OCI-M2 (cell line): ENCODE results near the gene CENPE.

Experiments
- DNase-seq: peaks from one replicate; lab custom pipeline; 2025; ENCODE audit not compliant: unreplicated experiment; lab: John Stamatoyannopoulos, UW

CENPE gene

DNA sequence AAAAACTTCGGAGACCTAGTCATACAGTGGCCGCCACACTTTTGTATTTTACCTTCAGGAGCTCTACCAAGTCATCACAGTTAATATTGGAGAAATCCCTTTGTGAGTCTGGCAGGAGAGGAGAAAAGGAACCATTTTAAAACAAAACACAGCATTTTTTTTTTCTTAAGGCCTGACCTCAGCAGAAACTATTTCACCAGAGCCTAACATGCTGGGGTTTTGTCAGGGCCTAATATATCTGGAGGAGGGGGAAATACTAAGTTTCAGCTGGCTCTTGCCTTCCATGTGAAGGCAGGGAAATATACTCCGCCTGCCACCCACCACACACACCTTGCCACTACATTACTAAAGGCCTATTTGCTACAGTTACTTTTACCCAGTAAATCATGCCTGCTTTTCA is 72.0 kb downstream of the CENPE start:
- no peak for DNase-seq

DNA sequence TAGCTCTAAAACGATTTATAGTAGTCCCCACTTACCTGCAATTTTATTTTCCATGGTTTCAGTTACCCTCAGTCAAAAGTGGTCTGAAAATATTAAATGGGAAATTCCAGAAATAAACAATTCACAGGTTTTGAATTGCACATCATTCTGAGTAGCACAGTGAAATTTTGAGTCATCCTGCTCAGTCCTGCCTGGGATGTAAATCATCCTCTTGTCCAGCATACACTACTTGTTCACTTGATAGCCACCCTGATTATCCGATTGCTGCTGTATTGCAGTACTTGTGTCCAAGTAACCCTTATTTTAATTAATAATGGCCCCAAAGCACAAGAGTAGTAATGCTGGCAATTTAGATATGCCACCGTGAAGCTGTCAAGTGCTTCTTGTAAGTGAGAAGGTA is 75.0 kb downstream of the CENPE start:
- DNase-seq, result no peak

DNA sequence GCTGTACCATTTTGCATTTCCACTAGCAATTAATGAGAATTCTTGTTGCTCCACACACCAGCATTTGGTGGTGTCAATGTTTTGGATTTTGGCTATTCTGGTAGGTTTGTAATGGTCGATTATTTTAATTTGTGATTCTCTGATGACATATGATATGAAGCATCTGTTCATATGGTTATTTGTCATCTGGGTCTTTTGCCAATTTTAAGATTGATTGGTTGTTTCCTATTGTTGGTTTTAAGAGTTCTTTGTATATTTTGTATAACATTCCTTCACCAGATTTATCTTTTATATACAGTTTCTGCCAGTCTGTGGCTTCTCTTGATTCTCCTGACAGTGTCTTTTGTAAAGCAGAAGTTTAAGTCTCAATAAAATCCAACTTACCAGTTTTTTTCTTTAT is 80.0 kb downstream of the CENPE start:
- no peak for DNase-seq

DNA sequence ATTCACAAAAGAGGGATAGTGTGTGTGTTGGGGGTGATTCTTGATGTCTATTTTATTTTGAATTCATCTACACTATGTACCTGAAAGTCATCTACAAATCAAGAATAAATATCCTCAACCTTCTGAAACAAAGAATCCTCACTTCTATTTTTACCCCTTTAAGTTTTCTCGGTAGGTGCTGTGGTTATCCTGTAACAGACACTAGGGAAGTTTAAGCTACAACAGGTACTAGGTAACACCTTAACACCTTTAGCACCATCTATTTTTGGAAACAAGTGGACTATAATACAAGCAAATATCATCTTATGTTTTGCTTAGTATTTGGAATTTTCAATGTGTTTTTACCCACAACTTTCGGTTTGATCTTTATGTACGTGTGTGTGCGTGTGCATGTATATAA is 86.5 kb downstream of the CENPE start:
- no peak for DNase-seq

DNA sequence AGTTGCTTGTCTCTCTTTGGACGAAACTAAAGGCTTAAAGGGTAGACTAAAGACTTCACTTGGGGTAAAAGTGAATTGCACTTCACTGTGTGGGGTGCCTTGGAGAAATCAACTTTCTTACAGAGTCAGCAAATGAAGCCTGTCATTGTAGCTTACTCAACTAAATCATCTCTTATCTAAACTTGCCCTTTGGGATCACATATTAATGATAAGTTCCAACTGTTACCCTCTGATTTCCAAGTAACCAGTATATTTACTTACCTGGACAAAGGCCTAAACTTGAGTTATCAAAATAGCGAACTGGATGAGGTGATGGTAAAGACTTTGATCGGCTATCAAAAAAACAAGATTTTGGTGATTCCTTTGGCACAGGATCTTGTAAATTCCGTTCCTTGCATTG is 89.6 kb downstream of the CENPE start:
- DNase-seq, result no peak

DNA sequence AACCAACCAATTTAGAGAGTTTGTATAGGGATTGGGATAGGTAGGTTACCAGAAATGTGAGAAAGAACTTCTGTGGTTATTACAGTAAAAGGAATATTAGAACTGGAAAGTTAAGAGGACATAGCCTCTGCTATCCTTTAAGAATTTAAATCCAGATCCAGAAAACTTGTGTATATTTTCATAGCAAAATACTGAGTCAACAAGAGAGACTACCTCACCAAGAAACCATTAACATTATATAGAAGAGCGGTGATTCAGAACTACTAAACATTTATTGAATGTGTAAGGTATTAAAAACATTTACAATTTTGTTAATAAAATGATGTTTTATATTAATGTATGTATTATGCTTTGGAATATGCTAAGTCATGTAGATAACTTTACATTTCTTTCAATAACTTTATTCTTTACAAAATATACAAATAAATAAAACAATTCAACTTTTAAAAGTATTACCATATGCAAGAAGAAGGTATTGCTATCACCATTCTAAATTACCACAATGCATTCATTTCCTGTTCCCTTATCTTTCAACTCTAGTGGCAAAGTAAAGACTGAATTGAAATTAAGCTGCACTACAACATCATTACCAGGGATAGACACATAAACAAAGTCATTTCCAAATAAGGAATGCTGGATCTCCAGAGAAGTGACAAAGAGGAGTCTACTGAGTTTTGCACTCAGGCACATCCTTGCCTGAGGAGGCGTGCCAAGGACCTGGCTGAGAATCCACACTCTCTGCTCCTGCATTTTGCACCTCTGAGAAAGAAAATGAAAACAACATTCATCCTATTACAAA is 92.4 kb downstream of the CENPE start:
- DNase-seq, result no peak

DNA sequence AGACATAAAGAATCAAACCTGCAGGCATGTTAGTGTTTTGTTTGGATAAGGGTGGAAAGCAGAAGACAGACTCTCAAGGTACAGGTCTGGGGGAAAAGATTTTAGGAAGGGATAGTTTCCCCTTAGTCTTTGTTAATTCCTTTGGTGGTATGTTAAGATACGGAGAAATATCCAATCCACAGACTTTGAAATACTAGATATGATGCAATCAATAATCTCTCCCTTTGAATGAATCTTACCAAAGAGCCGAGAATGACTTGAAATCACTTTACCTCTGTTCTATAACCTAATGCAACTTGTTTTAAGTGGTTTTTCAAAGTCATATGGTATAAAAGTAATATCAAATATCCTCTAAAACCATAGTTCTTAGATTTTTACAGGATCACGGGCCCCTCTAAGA is 93.3 kb downstream of the CENPE start:
- no peak for DNase-seq

DNA sequence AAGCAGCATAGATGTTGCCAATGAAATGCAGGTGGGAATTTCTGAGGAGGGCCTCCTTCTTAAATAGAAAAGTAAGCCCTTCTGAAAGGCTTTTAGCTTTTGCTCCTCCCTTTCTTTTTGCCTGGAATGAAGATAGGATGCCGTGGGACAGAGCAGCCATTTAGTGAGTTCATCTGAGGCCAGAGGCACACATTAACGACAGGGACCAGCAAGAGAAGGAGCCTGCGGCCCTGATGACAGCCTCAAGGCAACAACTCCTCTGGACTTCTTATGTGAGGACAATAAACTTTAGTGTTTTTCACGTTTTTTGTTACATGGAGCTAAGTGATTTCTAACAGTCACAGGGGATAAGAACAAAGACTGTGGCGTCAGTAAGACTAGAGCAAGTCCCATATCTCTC is 97.5 kb downstream of the CENPE start:
- DNase-seq, result no peak

DNA sequence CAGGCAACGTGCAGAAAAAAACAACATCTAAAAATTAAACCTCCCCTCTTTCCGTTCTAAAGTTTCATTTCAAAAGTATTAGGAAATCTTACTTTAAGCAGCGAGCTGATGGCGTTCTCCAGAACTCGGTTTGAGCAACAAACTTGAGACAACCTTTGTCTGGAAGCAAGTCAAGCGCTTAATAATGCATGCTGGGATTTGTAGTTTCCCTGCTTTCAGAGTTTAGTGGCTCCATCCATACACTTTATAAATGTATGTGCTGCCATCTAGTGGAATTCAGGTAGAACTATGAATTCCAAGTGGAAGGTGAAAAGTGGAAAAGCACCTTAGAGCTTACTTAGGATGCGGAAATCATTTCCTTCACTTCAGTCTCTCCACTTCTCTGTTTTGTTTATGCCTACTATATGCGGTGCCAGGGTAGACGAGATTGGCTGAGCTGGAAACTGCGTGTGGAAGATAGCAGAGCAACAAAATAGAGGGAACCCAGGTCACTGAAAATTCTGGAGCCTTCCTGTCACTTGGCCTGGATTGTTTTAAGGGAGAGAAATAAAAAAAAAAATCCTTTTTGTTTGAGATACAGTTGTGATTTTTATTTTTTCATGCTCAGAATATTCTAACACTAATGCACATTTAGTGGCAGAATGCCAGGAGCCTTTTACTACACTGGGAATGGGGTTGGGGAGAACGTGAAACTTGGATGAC is 98.3 kb downstream of the CENPE start, which contains the start of gene BDH2:
TSS of gene BDH2 (minus strand) at position 144 of the 702 bp plus-strand sequence. CDS start 3,580 bp downstream, outside the sequence.
- DNase-seq, result no peak

DNA sequence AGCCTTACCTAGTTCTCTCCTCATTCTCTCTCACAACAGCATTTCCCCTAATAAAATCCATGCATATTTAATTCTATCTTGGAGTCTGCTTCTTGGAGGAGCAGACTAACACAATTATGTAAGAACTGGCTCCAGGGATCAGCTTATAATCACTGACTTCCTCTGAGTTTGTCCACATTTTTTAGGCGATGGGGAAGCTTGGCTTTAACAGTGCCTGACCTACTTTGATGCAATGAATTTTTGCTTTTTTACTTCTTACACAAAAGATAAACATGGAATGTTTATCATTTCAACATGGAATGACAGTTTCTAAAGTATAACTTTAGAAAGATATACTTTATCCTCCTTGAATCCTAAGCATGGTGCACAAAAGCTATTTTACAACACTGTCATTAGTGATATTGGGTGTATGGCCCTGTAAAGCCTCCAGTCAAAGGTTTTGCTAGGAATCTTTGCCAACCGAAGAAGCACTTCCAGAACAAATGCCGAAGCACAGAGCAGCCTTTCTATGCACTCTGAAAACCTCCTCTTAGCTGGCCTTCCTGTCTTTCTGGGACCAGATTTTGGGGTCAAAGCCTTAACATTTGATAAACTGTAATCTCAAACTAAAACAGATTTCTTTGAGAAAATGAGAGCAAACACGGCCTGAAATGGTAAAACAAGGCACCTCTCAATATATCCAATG is 99.2 kb downstream of the CENPE start:
- no peak for DNase-seq

DNA sequence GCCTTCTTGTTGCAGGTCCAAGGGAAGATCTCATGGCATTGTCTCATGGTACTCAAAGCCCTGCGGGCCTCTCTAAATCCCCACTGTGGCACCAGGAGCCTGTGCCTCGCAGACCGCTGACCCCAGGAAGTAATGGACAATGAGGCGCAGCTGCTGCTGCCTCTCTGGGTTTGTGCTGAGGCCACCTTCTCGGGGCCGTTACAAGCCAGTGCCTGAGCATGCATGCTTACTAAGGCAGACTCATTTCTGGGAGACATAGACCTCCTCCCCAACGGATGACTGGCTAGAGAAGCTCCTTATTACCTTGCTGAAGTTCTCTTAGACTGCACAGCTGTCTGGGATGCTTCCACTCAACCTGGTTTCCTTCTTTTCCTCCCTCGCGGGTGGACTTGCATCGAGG is 99.8 kb downstream of the CENPE start:
- no peak for DNase-seq

DNA sequence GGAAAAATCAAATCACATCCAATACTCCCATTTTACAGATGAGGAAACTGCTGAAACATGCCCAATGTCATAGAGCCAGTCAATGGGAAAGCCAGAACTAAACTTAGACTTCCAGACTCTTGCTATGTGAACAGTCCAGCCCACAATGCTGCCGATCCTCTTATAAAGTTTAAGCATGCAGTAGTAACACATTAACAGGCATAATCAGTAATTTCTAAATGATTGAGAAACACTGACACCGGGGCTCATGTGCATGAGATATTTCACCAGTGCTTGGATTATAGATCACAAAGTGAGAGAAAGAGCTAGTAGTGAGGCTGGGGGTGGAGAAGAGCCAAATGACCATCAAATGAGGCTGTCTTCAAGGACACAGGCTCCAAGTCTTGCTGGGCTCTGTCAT is 101.0 kb downstream of the CENPE start:
- DNase-seq, result no peak

DNA sequence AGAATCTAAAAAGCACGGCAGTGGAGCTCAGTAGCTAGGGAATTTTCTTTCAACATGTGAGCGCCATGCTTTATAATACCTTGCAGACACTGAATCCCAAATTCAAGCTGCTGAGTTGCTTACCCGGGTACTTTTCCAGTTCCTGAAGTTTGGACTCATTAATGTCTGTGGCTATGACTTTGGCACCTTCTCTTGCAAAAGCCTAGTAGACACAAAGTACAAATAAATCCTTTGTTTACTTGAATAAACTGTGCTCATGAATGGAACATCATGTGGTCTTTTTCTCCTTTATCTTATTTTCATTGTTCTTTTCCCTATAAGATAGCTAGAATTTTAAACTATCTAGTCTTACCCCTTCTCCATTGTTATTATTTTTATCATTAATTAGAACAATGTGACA is 103.1 kb downstream of the CENPE start:
- DNase-seq, result no peak

DNA sequence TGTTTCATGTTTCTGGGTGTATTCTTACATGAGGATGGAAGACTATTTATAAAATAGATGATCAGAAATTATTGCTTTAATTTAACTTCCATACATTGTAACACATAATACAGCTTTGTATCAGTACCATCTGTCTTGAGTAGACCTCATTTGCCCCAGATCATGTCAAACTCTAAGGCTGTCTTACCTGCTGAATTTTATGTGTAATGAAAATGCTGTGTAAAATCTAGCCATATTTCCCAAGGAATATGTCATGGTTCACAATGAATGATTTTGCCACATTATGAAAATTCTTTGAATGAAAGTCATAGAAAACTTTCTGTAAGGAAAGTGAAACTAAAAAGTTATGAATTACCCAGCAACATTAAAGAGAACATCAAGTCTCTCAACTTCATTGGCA is 105.9 kb downstream of the CENPE start:
- no peak for DNase-seq

DNA sequence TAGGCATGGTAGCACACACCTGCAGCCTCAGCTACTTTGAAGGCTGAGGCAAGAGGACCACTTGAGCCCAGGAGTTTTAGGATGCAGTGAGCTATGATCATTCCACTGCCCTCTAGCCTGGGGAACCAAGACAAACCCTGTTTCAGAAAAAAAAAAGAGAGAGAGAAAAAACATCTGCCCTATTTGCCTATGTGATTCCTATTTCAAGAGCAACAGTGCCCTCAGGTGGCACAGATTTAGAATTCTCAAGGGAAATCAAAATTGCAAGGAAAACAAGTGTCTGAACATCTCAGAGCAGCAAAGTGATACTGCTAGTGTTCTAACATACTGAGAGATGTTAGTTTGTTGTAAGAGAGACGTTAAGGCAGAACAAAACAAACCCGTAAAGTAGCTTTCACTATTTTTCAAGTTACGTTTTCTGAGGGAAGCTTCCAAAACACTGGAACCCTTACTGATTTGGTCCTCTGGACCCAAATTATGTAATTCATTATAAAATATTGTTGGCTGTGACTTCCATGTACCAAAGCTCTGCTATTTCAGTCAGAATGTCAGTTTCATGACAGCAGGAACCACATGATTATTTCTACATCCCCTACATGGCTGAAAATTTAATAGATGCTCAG is 106.4 kb downstream of the CENPE start:
- no peak for DNase-seq

DNA sequence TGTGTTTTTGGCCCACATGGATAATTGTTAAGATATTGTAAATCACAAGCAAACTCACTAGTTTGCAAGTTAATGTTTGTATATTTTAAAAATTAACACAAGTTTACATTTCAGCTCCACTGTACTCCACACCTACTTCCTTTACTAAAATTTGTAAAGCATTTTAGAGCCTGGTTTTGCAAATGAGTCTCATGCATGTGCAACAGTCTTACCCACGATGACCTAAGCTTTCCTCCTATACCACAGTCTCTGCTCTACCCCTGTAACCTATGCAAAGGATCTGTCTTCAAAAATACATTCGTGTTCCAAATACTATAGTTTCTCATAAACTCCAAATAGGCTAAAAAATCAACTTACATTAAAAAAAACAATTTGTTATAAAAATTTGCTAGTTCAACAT is 108.7 kb downstream of the CENPE start:
- DNase-seq, result no peak

DNA sequence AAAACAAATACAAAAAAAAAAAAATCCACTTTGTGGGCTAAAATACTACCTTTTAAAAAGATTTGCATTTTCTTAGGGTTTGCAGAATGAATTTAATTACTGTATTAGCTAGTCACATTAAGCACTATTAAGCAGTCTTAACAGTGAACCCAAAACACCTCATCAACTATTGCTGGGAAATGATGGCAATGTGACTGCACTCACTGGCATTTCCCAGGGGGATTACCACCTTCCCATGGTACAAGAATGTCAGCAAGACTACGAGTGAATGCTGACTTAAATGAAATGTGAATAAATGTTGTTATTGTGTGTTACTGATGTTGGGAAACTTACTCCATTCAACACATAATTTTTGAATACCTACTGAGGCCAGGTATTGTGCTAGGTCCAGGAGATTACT is 111.6 kb downstream of the CENPE start:
- no peak for DNase-seq

DNA sequence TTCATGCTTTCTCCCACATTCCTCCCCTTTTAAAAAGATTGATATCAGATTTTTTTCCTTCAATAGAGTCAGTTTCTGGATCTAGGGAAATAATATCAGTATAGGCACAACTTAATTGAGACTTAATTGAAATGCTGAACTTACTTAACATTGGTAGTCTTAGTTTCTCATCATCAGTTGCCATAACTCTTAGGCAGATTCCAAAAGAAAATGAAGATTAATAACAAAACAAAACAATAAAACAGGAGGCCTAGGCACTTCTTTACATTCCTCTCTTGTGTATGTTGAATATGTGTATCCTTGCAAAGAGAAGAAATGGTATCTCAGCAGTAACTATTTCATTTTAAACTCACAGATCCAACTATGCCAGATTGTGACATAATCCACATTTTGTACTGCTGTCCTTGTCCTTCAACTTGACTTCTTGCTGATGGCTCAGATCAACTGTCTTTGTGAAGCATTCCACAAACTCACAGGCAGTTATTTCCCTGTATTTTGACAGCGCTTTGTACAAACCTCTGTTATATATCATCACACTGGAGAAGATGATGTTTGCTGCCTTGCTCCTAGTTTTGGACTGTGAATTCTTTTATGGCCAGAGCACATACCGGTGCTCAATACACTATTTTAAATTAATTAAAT is 112.5 kb downstream of the CENPE start:
- no peak for DNase-seq

DNA sequence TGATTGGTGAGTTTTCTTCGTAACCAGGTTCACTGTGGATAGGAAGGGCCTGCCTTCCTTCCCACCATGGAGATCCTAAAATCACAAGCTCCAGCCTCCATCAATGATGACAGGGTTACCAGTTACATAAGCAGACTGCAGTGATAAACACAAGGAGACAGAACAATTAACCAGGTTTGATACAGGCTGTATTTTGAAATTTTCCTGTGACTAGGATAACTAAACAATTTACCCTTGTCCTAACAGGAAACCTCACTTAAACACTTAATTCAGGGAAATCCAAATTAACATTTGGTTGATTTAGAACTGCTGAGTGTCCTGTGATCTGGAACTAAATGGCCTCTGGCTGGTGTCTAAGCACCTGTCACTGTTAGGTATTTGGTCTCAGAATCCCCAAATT is 118.5 kb downstream of the CENPE start:
- DNase-seq, result no peak

DNA sequence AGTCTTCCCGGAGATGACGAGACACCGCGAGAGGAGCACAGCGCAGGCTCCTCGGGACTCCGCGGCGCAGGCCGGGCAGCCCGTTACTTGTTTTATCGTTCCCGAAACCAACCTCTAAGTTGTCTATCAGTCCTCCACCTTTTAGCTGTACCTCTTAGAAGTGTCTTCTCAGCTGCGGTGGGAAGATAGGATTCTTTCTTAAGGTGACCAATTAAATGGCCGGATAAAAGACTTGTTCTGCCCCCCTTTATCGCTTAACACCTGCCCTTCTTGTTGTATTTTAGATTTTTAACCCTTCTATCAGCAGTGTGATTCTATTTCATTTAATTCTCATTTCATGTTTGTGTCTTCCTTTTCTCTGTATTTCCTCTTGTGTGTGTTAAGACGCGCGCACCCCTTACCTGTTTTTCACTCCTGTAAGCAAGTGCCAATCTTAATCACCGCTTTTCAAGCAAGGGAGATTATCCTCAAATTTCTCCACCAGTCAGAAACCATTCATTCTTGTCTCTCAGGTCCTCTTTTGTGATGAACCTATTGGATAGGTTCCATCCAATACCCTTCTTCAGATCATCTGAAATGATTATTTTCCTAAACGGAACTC is 121.3 kb downstream of the CENPE start, which contains the start of gene SLC9B2:
TSS of gene SLC9B2 (minus strand) at position 15 of the 601 bp plus-strand sequence. CDS start 9,211 bp downstream, outside the sequence.
- no peak for DNase-seq
